Measurements from ENCODE around the gene DACH1.

The DACH1 gene

GRCh38 chr13:71830736-71831135 is 36.3 kb downstream of the DACH1 start:
- DNase-seq: no peak

- no peak for DNase-seq
These were observed 36.7 kb downstream of the DACH1 start for GRCh38 chr13:71830323-71830722.

- DNase-seq: no peak
These were observed 37.5 kb downstream of the DACH1 start for GRCh38 chr13:71829547-71829946.

- no peak for DNase-seq
These were observed 38.4 kb downstream of the DACH1 start for GRCh38 chr13:71828564-71828963.

GRCh38 chr13:71828117-71828516 is 38.9 kb downstream of the DACH1 start:
- no peak for DNase-seq

GRCh38 chr13:71827241-71827640 is 39.8 kb downstream of the DACH1 start:
- DNase-seq: no peak

GRCh38 chr13:71820699-71821098 is 46.3 kb downstream of the DACH1 start:
- no peak for DNase-seq

GRCh38 chr13:71817335-71817734 is 49.7 kb downstream of the DACH1 start:
- DNase-seq: no peak

GRCh38 chr13:71814806-71815360 is 52.1 kb downstream of the DACH1 start:
- DNase-seq: no peak

GRCh38 chr13:71813187-71813586 is 53.8 kb downstream of the DACH1 start:
- no peak for DNase-seq

GRCh38 chr13:71811344-71811743 is 55.7 kb downstream of the DACH1 start:
- no peak for DNase-seq

- no peak for DNase-seq
These were observed 58.3 kb downstream of the DACH1 start for GRCh38 chr13:71808708-71809107.

GRCh38 chr13:71806886-71807285 is 60.1 kb downstream of the DACH1 start:
- no peak for DNase-seq

- DNase-seq: no peak
These were observed 63.9 kb downstream of the DACH1 start for GRCh38 chr13:71803066-71803465.

GRCh38 chr13:71801781-71802180 is 65.2 kb downstream of the DACH1 start:
- no peak for DNase-seq

- no peak for DNase-seq
These were observed 65.7 kb downstream of the DACH1 start for GRCh38 chr13:71801165-71801760.

GRCh38 chr13:71799324-71799723 is 67.7 kb downstream of the DACH1 start:
- no peak for DNase-seq

- DNase-seq: no peak
These were observed 68.3 kb downstream of the DACH1 start for GRCh38 chr13:71798707-71799106.

- DNase-seq: no peak
These were observed 69.5 kb downstream of the DACH1 start for GRCh38 chr13:71797517-71797916.

GRCh38 chr13:71789693-71790329 is 77.2 kb downstream of the DACH1 start:
- DNase-seq: no peak

- no peak for DNase-seq
These were observed 78.0 kb downstream of the DACH1 start for GRCh38 chr13:71789037-71789436.

- DNase-seq: no peak
These were observed 79.6 kb downstream of the DACH1 start for GRCh38 chr13:71787414-71787813.

GRCh38 chr13:71786875-71787274 is 80.1 kb downstream of the DACH1 start:
- no peak for DNase-seq
